Activated CD4-positive, CD25-positive, alpha-beta regulatory T cell treated with anti-CD3 and anti-CD28 coated beads, Interleukin-2, amount 50 U/mL, for 24 hours (primary cell): ENCODE results near the gene C5orf58.
A peak's percentile ranks its signal among the peaks of the same experiment; 100 is the strongest.

ENCODE experiments used
- ATAC-seq, 2 donors: fragments of 150-1000 bp; cut with Tn5 transposase; one replicate each; pipeline ENCODE4 v1.10.0; 2021; ENCODE audit warnings: mild to moderate bottlenecking in 1 of 2, moderate library complexity in 1 of 2

The C5orf58 gene

DNA sequence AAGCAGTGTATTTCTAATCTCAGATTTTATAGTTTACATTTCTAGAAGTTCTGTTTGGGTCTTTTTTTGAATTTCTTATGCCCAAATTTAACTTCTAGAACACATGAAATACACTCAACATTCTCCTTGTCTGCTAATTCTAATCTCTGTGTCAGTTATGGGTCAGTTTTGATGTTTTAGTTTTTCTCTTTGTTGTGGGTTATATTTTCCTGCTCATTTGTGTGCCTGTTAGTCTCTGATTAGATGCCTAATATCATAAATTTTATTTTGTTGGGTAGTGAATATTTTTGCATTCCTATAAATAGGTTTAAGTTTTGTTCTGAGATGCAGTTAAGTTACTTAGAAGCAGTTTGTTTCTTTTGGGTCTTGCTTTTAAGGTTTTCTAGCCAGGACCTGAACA lies 52.4 kb downstream of the C5orf58 start:
- ATAC-seq, result no peak

DNA sequence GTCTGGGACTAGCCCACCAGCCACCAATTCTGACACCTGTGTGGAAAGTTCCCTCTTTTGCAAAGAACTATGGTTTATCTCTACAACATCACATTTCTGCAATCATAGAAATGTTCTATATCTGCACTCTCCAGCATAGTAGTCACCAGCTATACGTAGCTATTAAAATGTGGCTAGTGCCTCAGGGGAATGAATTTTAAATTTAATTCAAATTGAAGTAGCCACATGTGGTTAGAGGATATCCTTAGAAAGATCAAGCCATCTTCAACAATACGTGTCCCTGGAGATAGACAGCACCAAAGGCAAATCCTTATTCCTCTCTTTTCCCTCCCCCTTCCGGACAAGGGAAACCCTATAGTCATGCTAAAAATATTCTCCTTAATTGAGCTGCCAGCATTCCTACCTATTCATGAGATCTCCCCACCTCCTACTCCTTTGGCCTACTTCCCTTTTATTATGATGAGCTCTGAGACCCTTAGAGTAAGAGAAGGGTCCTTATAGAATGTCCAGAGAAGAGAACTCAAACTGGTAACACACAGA lies 53.7 kb downstream of the C5orf58 start:
- no peak for ATAC-seq

DNA sequence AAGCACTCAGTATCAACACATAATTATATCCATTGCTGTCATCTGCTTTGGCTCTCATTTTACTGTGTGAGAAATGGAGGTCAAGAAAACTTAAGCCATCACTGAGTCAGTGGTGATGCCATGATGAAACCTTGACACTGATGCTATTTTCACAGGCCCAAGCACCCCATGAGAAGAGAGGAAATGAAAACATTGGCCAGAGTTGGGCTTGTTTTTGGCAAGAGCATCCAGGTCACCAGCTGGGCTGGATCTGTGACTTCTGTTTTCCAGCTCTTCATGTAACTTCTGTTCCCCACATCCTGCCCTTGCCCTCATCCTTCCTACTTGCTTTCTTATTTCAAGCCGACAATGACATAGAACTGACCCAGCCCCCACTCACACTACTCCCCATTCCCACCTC lies 54.7 kb downstream of the C5orf58 start:
- peak in 1 of 2 donors; percentile 31 for ATAC-seq

DNA sequence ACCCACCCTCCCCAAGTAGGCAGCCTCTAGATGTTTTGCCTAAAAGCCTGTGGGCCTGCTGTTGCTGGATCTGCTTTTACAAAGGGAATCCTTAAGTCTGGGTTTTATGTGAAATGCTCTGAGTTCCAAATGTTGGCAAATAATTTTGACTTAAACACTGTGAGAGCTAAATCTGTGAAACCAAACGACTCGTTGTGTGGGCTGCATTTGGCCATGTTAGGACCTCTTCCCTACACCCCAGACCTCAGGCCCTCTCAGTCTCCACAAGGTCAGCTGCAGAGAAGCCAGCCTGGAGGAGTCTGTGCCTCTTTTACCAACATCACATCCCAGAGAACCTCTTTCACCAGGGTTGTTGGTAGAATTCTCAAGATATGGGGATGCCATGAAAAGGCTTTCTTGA lies 55.4 kb downstream of the C5orf58 start:
- ATAC-seq, result no peak

DNA sequence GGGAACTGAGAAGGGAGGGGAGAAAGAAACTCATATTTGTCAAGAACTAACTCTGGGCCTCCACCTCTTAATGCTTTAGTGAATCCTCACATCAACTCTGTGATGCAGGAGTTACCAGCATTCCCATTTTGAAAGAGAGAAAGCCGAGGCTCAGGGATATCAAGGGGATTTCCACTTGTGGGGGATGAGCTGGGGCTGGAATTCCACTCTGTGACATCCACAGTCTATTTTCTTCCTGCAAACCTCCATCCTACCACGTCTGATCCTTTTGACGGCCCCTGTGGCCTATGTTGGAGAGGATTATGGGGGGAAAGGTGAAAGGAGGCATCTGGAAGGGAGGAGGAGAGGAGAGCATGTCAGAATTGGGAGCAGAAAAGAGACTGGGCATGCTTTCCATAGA lies 55.8 kb downstream of the C5orf58 start:
- ATAC-seq, result no peak

DNA sequence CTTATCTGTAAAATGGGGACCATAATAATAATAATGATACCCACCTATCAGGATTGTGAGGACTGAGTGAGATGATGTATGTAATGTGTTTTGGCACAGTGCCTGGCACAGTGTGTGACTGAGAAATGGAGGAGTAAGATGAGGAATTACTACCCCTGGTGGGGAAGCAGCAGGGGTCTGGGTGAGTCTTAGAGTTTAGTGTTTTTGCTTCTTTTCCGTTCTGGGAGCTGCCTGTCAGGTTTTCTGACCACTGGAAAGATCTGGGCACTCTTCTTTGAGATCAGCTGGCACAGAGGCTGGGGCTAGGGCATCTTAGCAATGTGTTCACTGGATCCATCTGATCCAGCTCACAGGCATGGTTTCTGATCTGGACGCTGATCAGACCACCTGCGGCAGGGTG lies 56.3 kb downstream of the C5orf58 start:
- no peak for ATAC-seq

DNA sequence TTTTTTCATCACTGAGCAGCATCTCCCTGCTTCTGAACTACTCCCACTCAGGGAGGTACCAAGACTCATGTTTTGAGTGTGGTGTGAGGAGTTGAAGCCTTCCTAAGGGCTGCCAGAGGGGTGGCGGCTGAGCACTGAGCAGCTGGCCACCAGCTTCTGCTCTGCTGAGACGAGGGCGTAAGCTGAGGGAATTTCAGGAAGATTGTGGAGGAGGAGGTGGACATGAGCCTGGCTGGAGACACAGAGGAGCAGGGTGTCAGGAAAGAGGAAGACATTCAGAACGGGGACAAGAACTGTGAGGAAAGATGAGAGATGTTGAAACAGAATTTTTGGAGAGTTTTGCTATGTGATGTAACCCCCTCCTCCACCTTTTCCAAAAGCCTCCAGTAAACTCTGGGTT lies 57.0 kb downstream of the C5orf58 start:
- peak in 1 of 2 donors; percentile 33 for ATAC-seq

DNA sequence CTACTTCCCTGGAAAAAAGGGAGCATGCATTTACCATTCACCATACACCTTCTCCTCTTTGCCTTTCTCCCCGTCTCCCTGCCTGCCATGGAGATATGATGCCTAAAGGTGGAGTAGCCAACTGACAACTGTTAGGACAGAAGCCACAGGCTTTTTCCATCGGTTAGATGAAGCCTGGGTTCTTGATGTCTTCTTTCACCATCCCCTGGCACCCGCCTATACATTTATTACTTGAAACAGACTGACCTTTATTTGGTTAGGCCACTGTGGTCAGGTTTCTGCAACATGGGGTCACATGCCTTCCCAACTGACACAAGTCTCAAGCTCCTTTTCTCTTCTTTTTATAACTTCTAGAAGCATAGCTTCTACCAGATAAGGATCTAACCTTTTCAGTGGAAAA lies 57.7 kb downstream of the C5orf58 start:
- no peak for ATAC-seq

DNA sequence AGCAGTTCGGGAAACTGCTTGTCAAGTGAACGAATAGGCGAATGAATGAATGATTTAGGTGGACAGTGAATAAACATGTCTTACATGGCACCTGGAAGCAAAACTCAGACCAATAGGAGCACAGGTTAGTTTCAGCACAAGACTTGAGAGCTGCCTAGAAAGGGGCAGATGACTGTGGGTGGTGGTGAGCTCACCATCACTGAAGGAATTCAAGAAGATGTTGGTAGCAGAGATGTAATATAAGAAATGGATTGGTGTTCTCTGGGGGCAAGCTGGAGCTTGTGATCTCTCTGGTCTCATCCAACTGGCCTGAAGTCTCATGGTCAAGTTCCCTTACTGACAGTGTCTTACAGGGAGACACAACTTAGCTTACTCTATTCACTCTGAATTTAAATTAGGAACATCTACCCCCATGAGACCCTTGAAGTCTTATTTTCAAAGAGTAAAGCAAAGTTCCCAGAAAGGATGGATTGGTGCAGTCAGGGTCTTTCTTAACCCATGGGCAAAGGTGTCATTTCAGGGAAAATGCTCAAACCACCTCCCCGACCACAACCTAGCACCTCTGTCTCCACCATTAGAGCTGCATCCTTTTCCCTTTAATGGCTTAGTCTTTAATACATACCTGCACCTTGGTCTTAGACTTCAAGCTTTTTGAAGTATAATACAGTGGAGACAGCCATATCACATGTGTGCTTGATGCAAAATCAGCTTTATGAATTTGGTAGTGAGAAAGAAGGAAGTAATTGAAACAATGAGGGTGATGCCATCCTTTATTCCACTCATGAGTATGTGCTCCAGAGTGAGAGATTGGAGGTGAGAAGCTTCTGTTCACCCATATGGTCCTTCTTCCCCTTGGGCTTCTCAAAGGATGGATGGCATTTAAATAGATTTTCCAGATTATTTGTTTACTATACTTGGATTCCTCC lies 59.7 kb downstream of the C5orf58 start:
- no peak for ATAC-seq

DNA sequence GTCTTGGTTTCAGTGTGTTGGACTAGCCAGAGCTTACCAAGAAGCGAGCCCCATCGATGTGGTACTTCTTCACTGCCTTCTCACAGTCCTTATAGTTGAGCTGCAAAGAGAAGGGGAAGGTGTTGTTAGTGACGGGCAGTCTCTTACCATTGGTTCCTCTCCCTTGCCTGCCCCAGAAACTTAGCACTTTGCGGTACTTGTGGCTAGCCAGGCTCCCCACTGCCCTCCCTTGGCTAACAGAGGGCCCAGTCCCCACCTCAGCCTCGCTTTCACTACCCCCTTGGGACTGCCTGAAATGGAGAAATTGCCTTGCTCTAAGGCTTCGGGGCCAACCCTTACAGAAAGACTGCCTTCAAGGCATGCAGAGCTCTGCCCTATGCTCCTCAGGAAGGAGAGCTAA lies 60.5 kb downstream of the C5orf58 start:
- peak; percentile 13 to 32 for ATAC-seq

DNA sequence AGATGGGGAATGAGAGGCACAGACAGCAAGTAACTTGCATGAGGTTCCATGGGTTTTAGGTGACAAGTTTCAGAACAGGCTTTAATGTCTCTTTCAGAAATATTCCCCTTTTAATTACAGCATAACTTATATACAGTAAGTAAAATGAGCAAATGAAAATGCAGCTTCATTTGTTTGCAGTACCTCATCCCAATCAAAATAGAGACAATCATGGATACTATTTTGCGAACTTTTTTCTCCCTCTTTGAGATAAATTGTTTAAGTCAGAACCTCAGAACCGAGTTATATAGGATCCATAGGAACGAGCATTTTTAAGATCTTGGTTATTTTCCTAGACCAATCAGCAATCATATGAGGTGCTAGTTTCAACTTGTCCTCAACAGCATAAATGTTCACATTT lies 61.3 kb downstream of the C5orf58 start:
- ATAC-seq, result no peak

DNA sequence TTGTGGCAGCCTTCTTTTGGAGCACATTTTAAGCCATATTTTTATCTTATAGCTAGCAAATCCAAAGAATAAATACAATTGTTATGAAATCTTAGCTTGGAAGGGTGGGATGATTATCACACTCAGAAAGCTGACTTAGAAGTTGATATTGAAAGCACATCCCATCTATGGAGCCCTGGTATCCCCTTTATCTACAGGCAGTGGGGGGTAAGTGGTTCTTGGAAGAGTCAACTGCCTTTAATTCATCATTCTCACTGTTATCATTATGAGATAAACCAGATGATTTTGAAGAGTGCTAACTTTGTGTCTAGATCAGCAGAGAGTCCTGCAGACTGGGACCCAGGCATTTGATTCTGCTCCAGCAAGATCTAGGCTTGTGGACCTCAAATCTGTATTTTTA lies 61.8 kb downstream of the C5orf58 start:
- no peak for ATAC-seq
